ENCODE data around the gene SCCPDH. TPM values are rescaled to one million over a fixed set of nuclear protein-coding genes. Genes with fewer than 3 reads are reported as not detected.

The SCCPDH gene
- total RNA-seq, 1 donor from 2014 or later: 34.1 TPM

DNA sequence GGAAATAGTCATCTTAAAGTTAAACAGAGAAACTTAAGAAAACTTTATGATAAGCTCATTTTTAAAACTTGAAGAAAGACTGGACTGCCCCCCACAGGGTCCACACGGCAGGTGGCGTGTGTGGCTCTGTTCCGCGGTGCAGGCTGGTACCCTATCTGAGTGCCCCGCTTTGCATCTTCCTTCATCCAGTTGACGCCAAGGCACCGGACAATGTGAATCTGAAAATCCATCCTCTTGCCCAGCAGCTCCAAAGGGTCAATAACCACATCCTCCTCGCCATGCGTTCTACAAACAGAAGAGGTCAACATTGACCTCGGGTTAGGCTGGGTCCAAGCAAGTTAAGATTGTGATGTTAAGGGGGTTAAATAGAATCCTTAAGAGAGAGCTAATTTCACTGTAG, 54.5 kb downstream of the SCCPDH start:
- no peak for TF ChIP-seq CTCF (conservative IDR thresholded peaks at IDR 0.05)
- H3K4me1 Mint-ChIP-seq (ENCODE audit: unreplicated experiment): no peaks in the 10 kb centered on the region

DNA sequence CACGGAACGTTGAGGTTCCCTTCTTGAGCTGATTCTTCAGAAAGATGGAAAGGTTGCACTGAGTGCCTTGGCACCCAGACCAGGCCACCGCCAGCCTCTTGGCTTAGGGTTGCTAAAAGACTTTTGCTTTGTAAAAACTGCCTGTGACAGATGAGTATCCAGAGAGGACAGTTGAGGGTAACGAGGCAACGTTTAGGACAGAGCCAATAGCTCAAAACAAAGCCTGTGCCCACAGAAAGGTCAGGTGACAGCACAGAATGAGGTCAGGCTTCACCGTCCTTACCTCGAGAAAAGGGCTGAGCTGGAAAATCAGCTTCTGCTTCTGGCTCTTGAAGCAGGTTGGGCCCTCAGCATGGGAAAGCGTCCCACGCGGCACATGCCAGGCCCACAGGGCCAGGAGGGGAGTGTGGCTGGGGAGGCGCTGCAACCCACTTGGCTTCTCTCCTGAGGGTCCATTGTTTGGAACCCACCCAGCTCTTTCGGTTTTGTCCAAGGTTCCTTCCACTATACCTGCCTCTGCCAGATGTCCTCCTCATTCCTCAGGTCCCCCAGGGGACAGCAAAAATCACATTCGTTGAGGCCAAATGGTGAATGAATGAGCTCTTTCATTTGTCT, 55.5 kb downstream of the SCCPDH start:
- Mint-ChIP-seq H3K4me1 (ENCODE audit: unreplicated experiment) (no peaks in the 10 kb centered on the region), H3K27me3 (no peaks in the 10 kb centered on the region), H3K9me3 (no peaks in the 10 kb centered on the region), H3K4me3 (no peak overlapping the region), H3K27ac (no peak overlapping the region), H3K36me3 (peaks cover 17% of the 10 kb centered on the region)
- DNase-seq (ENCODE audit: extremely low spot score, unreplicated experiment): peak; percentile 52
- TF ChIP-seq CTCF (conservative IDR thresholded peaks at IDR 0.05): no peak

More for the DNA sequence above, 54.5 kb downstream of the SCCPDH start:
- DNase-seq (ENCODE audit: extremely low spot score, unreplicated experiment): peak; percentile 54
- no peak overlapping the region for H3K27ac Mint-ChIP-seq
- H3K36me3 Mint-ChIP-seq: peaks cover 21% of the 10 kb centered on the region
- no peak overlapping the region for H3K4me3 Mint-ChIP-seq
- no peaks in the 10 kb centered on the region for H3K27me3 Mint-ChIP-seq
- no peaks in the 10 kb centered on the region for H3K9me3 Mint-ChIP-seq

GRCh38 chr1:246780264-246780663, 56.1 kb downstream of the SCCPDH start:
- H3K4me1 Mint-ChIP-seq (ENCODE audit: unreplicated experiment): no peaks in the 10 kb centered on the region
- TF ChIP-seq CTCF (conservative IDR thresholded peaks at IDR 0.05): no peak
- no peak overlapping the region for H3K4me3 Mint-ChIP-seq
- no peak overlapping the region for H3K27ac Mint-ChIP-seq
- peaks cover 16% of the 10 kb centered on the region for H3K36me3 Mint-ChIP-seq
- H3K9me3 Mint-ChIP-seq: no peaks in the 10 kb centered on the region
- peak; percentile 39 for DNase-seq (ENCODE audit: extremely low spot score, unreplicated experiment)
- H3K27me3 Mint-ChIP-seq: no peaks in the 10 kb centered on the region

- DNase-seq (ENCODE audit: extremely low spot score, unreplicated experiment): no peak
- Mint-ChIP-seq H3K4me3 (no peak overlapping the region), H3K27ac (no peak overlapping the region), H3K27me3 (no peaks in the 10 kb centered on the region), H3K36me3 (peaks cover 11% of the 10 kb centered on the region), H3K9me3 (no peaks in the 10 kb centered on the region), H3K4me1 (ENCODE audit: unreplicated experiment) (no peaks in the 10 kb centered on the region)
- no peak for TF ChIP-seq CTCF (conservative IDR thresholded peaks at IDR 0.05)
These were observed 57.0 kb downstream of the SCCPDH start for GRCh38 chr1:246781212-246781611.

DNA sequence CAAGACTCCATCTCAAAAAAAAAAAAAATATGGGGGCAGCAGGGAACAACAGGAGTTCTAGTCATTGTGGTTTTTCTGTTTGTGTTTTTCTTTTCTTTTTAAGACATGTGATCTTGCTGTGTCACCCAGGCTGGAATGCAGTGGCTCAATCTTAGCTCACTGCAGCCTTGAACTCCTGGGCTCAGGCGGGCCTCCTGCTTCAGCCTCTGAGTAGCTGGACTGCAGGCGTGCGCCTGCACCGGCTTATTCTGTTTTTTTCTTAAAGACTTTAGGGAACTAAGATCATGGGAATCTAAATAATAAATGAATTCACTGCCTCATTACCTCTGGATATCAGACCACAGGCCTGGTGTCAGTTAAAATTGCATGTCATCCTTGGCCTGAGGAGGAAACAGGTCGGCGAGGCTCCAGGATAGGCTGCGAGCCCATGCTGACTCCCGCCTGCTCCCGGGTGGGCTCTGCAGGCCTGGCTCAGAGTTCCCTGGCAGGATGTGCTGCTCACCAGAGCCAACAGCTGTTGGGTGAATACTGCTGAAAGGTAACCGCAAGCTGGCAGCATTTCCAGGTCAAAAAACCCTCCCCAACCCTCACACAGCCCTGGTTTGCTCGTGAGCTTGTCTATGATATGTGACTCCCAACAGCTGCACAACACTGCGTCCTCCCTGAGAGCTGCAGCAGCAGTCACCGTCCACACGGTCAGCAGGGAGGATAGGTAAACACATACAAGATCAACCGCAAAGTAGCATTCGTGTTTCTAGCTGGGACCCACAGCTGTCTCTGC, 58.1 kb downstream of the SCCPDH start:
- TF ChIP-seq CTCF (conservative IDR thresholded peaks at IDR 0.05): no peak
- Mint-ChIP-seq H3K27ac (no peak overlapping the region), H3K27me3 (no peaks in the 10 kb centered on the region), H3K4me1 (ENCODE audit: unreplicated experiment) (no peaks in the 10 kb centered on the region), H3K4me3 (no peak overlapping the region), H3K9me3 (no peaks in the 10 kb centered on the region), H3K36me3 (peaks cover 5% of the 10 kb centered on the region)
- no peak for DNase-seq (ENCODE audit: extremely low spot score, unreplicated experiment)

Measured in type B pancreatic cell (in vitro differentiated cells).